Loucy (cell line): ENCODE results near the gene PRSS12.

Experiments
- H2AFZ ChIP-seq: fragments of 200-600 bp; sonication (generic); 2 replicates; pipeline ENCODE4 v1.6.0; 2016; ENCODE audit warnings: antibody characterized with exemption, mild to moderate bottlenecking, low read length, moderate library complexity
- H3F3A ChIP-seq: fragments of 200-600 bp; 2 replicates; pipeline ENCODE4 v1.6.0; 2016; ENCODE audit warnings: antibody characterized with exemption, low read depth, mild to moderate bottlenecking
- H3K27me3 ChIP-seq: fragments of 200-600 bp; sonication (generic); 2 replicates; pipeline ENCODE4 v1.6.1; 2014; ENCODE audit warnings: low read length, mild to moderate bottlenecking; ENCODE audit not compliant: insufficient read depth, poor library complexity, severe bottlenecking
- H3K36me3 ChIP-seq: fragments of 200-600 bp; sonication (generic); 2 replicates; pipeline ENCODE4 v1.6.1; 2016; ENCODE audit warnings: low read length; ENCODE audit not compliant: insufficient read depth
- H3K4me1 ChIP-seq: fragments of 200-600 bp; sonication (generic); 2 replicates; pipeline ENCODE4 v1.5.1; 2014; ENCODE audit warnings: low read length, mild to moderate bottlenecking; ENCODE audit not compliant: insufficient read depth, poor library complexity, severe bottlenecking
- H3K4me2 ChIP-seq: fragments of 200-600 bp; sonication (generic); 2 replicates; pipeline ENCODE4 v1.6.0; 2014; ENCODE audit warnings: antibody characterized with exemption, low read length, low read depth, mild to moderate bottlenecking; ENCODE audit not compliant: poor library complexity, severe bottlenecking
- H3K4me3 ChIP-seq: fragments of 200-600 bp; sonication (generic); 2 replicates; pipeline ENCODE4 v1.5.1; 2014; ENCODE audit warnings: low read length, mild to moderate bottlenecking, mixed read lengths; ENCODE audit not compliant: poor library complexity, severe bottlenecking
- H3K79me2 ChIP-seq: fragments of 200-600 bp; sonication (generic); 2 replicates; pipeline ENCODE4 v1.6.1; 2014; ENCODE audit warnings: low read length; ENCODE audit not compliant: insufficient read depth
- H3K9ac ChIP-seq: fragments of 200-600 bp; sonication (generic); 2 replicates; pipeline ENCODE4 v1.6.0; 2014; ENCODE audit warnings: mild to moderate bottlenecking, low read depth, low read length, moderate library complexity; ENCODE audit not compliant: poor library complexity, severe bottlenecking
- H3K9me2 ChIP-seq: fragments of 200-600 bp; sonication (generic); replicated peaks from 2 replicates; pipeline ENCODE4 v1.6.1; 2016; ENCODE audit warnings: low read depth, low read length, mixed read lengths
- H3K9me3 ChIP-seq: fragments of 200-600 bp; sonication (generic); 2 replicates; pipeline ENCODE4 v1.6.1; 2014; ENCODE audit warnings: mild to moderate bottlenecking, antibody characterized with exemption, low read length, low read depth; ENCODE audit not compliant: insufficient read depth
- H4K20me1 ChIP-seq: fragments of 200-600 bp; sonication (generic); 2 replicates; pipeline ENCODE4 v1.6.0; 2014; ENCODE audit warnings: antibody characterized with exemption, low read length, mild to moderate bottlenecking; ENCODE audit not compliant: insufficient read depth, poor library complexity, severe bottlenecking
- CTCF ChIP-seq: fragments of 200-600 bp; sonication (generic); conservative IDR thresholded peaks from 2 replicates; pipeline ENCODE4 v1.5.1; 2014; ENCODE audit warnings: mild to moderate bottlenecking, antibody characterized with exemption, low read length
- EZH2phosphoT487 ChIP-seq: fragments of 200-600 bp; IDR thresholded peaks from 2 replicates; pipeline ENCODE4 v1.6.1; 2018; ENCODE audit warnings: antibody characterized with exemption, mild to moderate bottlenecking, moderate library complexity, borderline replicate concordance

PRSS12 gene

GRCh38 chr4:118322831-118323502, 29.8 kb downstream of the PRSS12 start:
- H3F3A ChIP-seq: no peaks in the 10 kb centered on the region
- no peaks in the 10 kb centered on the region for H3K27me3 ChIP-seq
- no peak overlapping the region for H2AFZ ChIP-seq
- H3K4me1 ChIP-seq: no peaks in the 10 kb centered on the region
- no peaks in the 10 kb centered on the region for H3K9me2 ChIP-seq
- H3K4me3 ChIP-seq: no peak overlapping the region
- no peak overlapping the region for H3K4me2 ChIP-seq
- H4K20me1 ChIP-seq: no peaks in the 10 kb centered on the region
- no peaks in the 10 kb centered on the region for H3K36me3 ChIP-seq
- H3K9ac ChIP-seq: no peak overlapping the region
- no peaks in the 10 kb centered on the region for H3K79me2 ChIP-seq
- H3K9me3 ChIP-seq: no peaks in the 10 kb centered on the region
- TF ChIP-seq CTCF: no peak
- TF ChIP-seq EZH2phosphoT487: no peak

GRCh38 chr4:118318931-118319330, 33.9 kb downstream of the PRSS12 start:
- Histone ChIP-seq H2AFZ (no peak overlapping the region), H3K9me2 (no peaks in the 10 kb centered on the region), H3K9ac (no peak overlapping the region), H3K9me3 (no peaks in the 10 kb centered on the region), H3K4me2 (no peak overlapping the region), H3K4me3 (no peak overlapping the region), H3K4me1 (no peaks in the 10 kb centered on the region), H3F3A (no peaks in the 10 kb centered on the region), H3K27me3 (no peaks in the 10 kb centered on the region), H3K36me3 (no peaks in the 10 kb centered on the region), H3K79me2 (no peaks in the 10 kb centered on the region), H4K20me1 (no peaks in the 10 kb centered on the region)
- TF ChIP-seq EZH2phosphoT487 (no peak), CTCF (no peak)

DNA sequence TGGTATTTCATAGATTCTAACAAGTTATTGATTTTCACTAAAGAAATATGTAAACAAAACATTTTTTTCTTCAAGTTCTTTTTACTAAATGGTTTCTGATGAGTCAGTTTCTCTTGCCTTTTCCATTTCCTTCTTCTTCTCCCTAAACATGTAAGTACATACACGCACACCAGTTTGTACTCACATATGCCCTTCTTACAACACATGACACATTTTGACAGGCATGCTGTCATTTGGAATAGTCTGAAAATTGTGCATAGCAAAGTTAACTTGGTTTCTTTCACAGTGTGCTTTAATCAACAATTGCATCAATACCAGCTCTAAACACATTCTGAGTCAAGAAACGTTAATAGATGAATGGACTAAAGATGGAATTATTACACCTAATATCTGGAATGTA, 35.1 kb downstream of the PRSS12 start:
- Histone ChIP-seq H3K9ac (no peak overlapping the region), H2AFZ (no peak overlapping the region), H3K27me3 (no peaks in the 10 kb centered on the region), H3K9me2 (no peaks in the 10 kb centered on the region), H3K79me2 (no peaks in the 10 kb centered on the region), H3K4me1 (no peaks in the 10 kb centered on the region), H4K20me1 (no peaks in the 10 kb centered on the region), H3K9me3 (no peaks in the 10 kb centered on the region), H3K4me2 (no peak overlapping the region), H3K36me3 (no peaks in the 10 kb centered on the region), H3F3A (no peaks in the 10 kb centered on the region), H3K4me3 (no peak overlapping the region)
- TF ChIP-seq EZH2phosphoT487 (no peak), CTCF (no peak)
